Hepatocyte (in vitro differentiated cells): ENCODE data around the gene SLF2.

ENCODE experiments used
- EZH2 ChIP-seq: fragments of 200-600 bp; sonication (generic); IDR thresholded peaks from 2 replicates; pipeline ENCODE4 v1.6.1; 2016; ENCODE audit warnings: antibody characterized with exemption, mild to moderate bottlenecking, borderline replicate concordance
- TF ChIP-seq, protein P1 (sequence below): fragments of 200-600 bp; sonication (generic); IDR thresholded peaks from 2 replicates; pipeline ENCODE4 v1.5.1; 2016; ENCODE audit warnings: antibody characterized with exemption, mild to moderate bottlenecking; ENCODE audit not compliant: poor library complexity

GRCh38 chr10:100998183-100998990 lies 85.6 kb downstream of the SLF2 start:
- TF ChIP-seq, protein P1, sequence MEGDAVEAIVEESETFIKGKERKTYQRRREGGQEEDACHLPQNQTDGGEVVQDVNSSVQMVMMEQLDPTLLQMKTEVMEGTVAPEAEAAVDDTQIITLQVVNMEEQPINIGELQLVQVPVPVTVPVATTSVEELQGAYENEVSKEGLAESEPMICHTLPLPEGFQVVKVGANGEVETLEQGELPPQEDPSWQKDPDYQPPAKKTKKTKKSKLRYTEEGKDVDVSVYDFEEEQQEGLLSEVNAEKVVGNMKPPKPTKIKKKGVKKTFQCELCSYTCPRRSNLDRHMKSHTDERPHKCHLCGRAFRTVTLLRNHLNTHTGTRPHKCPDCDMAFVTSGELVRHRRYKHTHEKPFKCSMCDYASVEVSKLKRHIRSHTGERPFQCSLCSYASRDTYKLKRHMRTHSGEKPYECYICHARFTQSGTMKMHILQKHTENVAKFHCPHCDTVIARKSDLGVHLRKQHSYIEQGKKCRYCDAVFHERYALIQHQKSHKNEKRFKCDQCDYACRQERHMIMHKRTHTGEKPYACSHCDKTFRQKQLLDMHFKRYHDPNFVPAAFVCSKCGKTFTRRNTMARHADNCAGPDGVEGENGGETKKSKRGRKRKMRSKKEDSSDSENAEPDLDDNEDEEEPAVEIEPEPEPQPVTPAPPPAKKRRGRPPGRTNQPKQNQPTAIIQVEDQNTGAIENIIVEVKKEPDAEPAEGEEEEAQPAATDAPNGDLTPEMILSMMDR = no peak
- TF ChIP-seq EZH2 = no peak
